ENCODE results near the gene CDH20. TPM values are rescaled to one million over a fixed set of nuclear protein-coding genes. Genes with fewer than 3 reads are reported as not detected.

Gene CDH20
- total and polyA plus RNA-seq, 2 donors: 0.09 to 0.21 TPM

DNA sequence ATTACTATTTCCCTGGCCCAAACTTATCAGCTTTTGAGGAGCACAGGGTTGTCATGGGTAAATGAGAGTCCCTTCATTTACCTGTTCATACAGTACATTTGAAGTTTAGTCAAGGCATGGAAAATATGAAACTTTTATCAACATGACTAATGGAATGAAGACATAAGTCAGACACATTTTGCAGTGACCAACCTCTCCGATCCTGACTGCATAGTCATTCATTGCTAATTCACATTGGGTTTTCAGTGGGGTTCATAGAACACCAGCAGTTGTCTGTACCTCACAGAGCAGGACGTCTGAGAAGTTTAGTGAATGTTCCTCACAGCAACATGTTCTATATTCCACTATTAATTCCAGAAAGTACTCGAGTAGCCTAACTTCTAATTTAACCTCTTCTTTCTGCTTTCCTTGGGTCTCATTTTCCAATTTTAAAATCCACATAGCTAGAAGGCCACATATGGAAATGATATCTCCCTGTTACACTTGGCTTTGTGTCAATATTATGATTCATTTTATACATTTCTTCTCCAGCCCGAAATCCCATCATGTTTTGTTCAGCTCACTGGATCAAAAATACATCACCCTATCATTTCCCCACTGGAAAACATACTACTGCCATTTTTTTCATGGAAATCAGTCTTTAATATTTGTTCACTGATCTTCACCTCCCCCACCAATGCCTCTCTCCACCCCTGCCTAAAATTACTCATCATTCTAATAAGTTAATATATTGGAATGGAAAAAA is 65.9 kb downstream of the CDH20 start:
- H3K27me3 ChIP-seq (ENCODE audit: control insufficient read depth in 2 of 2, insufficient read depth in 1 of 2, low read length in 1 of 2): no peaks in the 10 kb centered on the region
- no peaks in the 10 kb centered on the region for H3K36me3 ChIP-seq (ENCODE audit: control insufficient read depth in 2 of 2, insufficient read depth in 2 of 2, low read length in 1 of 2)
- H3K27ac ChIP-seq (ENCODE audit: low read depth in 1 of 2, low read length in 1 of 2): no peak overlapping the region
- 85% methylated on average over 4 of the region's 4 CpGs for WGBS
- no peaks in the 10 kb centered on the region for H3K4me1 ChIP-seq (ENCODE audit: control insufficient read depth in 2 of 2, insufficient read depth in 2 of 2, low read length in 2 of 2)
- no peaks in the 10 kb centered on the region for H3K9me3 ChIP-seq (ENCODE audit: control insufficient read depth in 2 of 2, insufficient read depth in 1 of 2, low read length in 1 of 2)
- no peak for DNase-seq (ENCODE audit: low read depth in 6 of 9, low spot score in 9 of 9)
- H3K4me3 ChIP-seq (ENCODE audit: low read length in 2 of 2): no peak overlapping the region

DNA sequence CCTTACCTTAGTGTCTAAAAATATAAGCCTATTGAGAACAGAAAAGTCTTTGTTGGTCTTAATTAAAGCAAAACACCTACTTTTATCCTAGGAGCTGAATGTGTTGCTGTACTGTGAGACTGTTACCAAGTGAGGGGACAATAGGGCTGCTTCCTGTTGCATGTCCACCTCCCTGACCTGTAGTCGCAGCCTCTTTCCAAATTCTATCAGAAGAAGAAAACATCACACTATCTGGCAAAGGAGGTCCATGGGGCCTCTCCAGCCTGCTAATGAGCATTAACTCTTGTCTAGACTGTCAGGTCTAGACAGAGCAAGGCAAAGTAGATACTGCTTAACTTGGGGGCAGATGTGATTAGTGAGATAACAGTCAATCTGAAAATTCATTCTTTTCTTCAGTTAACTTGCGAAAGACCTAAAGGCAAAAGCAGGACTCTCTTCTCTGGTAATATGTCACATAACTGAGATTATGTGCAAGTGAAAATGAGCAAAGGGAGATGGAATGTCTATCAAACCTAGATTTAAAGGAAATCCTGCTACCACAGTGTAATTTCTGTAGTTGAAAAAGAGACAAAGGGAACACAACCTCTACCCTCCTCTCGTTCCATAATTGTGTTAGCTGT is 66.9 kb downstream of the CDH20 start:
- H3K27ac ChIP-seq (ENCODE audit: low read depth in 1 of 2, low read length in 1 of 2): no peak overlapping the region
- H3K4me1 ChIP-seq (ENCODE audit: control insufficient read depth in 2 of 2, insufficient read depth in 2 of 2, low read length in 2 of 2): no peaks in the 10 kb centered on the region
- no peak for DNase-seq (ENCODE audit: low read depth in 6 of 9, low spot score in 9 of 9)
- no peaks in the 10 kb centered on the region for H3K36me3 ChIP-seq (ENCODE audit: control insufficient read depth in 2 of 2, insufficient read depth in 2 of 2, low read length in 1 of 2)
- 90% methylated on average over 3 of the region's 3 CpGs for WGBS
- no peaks in the 10 kb centered on the region for H3K9me3 ChIP-seq (ENCODE audit: control insufficient read depth in 2 of 2, insufficient read depth in 1 of 2, low read length in 1 of 2)
- H3K4me3 ChIP-seq (ENCODE audit: low read length in 2 of 2): no peak overlapping the region
- no peaks in the 10 kb centered on the region for H3K27me3 ChIP-seq (ENCODE audit: control insufficient read depth in 2 of 2, insufficient read depth in 1 of 2, low read length in 1 of 2)

GRCh38 chr18:61400716-61401115 is 67.5 kb downstream of the CDH20 start:
- Histone ChIP-seq H3K4me3 (ENCODE audit: low read length in 2 of 2) (no peak overlapping the region), H3K4me1 (ENCODE audit: control insufficient read depth in 2 of 2, insufficient read depth in 2 of 2, low read length in 2 of 2) (no peaks in the 10 kb centered on the region), H3K27ac (ENCODE audit: low read depth in 1 of 2, low read length in 1 of 2) (no peak overlapping the region), H3K36me3 (ENCODE audit: control insufficient read depth in 2 of 2, insufficient read depth in 2 of 2, low read length in 1 of 2) (no peaks in the 10 kb centered on the region), H3K27me3 (ENCODE audit: control insufficient read depth in 2 of 2, insufficient read depth in 1 of 2, low read length in 1 of 2) (no peaks in the 10 kb centered on the region), H3K9me3 (ENCODE audit: control insufficient read depth in 2 of 2, insufficient read depth in 1 of 2, low read length in 1 of 2) (no peaks in the 10 kb centered on the region)
- DNase-seq (ENCODE audit: low read depth in 6 of 9, low spot score in 9 of 9): no peak
- 44% methylated on average over 4 of the region's 4 CpGs for WGBS

- no peak for DNase-seq (ENCODE audit: low read depth in 6 of 9, low spot score in 9 of 9)
- 88% methylated on average over 1 of the region's 1 CpG for WGBS
- Histone ChIP-seq H3K4me1 (ENCODE audit: control insufficient read depth in 2 of 2, insufficient read depth in 2 of 2, low read length in 2 of 2) (no peaks in the 10 kb centered on the region), H3K27ac (ENCODE audit: low read depth in 1 of 2, low read length in 1 of 2) (no peak overlapping the region), H3K9me3 (ENCODE audit: control insufficient read depth in 2 of 2, insufficient read depth in 1 of 2, low read length in 1 of 2) (no peaks in the 10 kb centered on the region), H3K36me3 (ENCODE audit: control insufficient read depth in 2 of 2, insufficient read depth in 2 of 2, low read length in 1 of 2) (no peaks in the 10 kb centered on the region), H3K27me3 (ENCODE audit: control insufficient read depth in 2 of 2, insufficient read depth in 1 of 2, low read length in 1 of 2) (no peaks in the 10 kb centered on the region), H3K4me3 (ENCODE audit: low read length in 2 of 2) (no peak overlapping the region)
These were observed 69.5 kb downstream of the CDH20 start for GRCh38 chr18:61402726-61403125.

GRCh38 chr18:61413396-61413795 is 80.2 kb downstream of the CDH20 start:
- H3K27ac ChIP-seq (ENCODE audit: low read depth in 1 of 2, low read length in 1 of 2): no peak overlapping the region
- no peaks in the 10 kb centered on the region for H3K4me1 ChIP-seq (ENCODE audit: control insufficient read depth in 2 of 2, insufficient read depth in 2 of 2, low read length in 2 of 2)
- WGBS: 97% methylated on average over 1 of the region's 1 CpG
- DNase-seq (ENCODE audit: low read depth in 6 of 9, low spot score in 9 of 9): no peak
- H3K27me3 ChIP-seq (ENCODE audit: control insufficient read depth in 2 of 2, insufficient read depth in 1 of 2, low read length in 1 of 2): no peaks in the 10 kb centered on the region
- no peaks in the 10 kb centered on the region for H3K9me3 ChIP-seq (ENCODE audit: control insufficient read depth in 2 of 2, insufficient read depth in 1 of 2, low read length in 1 of 2)
- H3K36me3 ChIP-seq (ENCODE audit: control insufficient read depth in 2 of 2, insufficient read depth in 2 of 2, low read length in 1 of 2): no peaks in the 10 kb centered on the region
- no peak overlapping the region for H3K4me3 ChIP-seq (ENCODE audit: low read length in 2 of 2)

DNA sequence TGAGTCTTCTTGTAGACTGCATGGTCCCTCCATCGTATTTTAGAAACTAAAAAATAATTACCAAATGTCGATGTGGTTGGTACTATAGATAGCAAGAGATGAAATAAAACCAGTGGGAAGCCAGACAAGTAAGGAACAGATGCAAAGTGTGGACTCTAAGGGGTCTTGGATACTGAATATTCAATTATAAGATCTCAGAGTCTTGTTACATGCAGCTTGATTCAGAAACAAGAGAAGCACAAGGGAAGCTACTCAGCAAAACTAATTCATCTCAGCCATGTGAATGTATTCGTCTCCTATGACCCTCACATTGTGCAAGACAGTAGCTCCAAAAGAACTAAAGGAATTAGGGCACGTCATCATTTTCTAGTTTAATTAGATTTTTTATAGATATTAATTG is 80.9 kb downstream of the CDH20 start:
- DNase-seq (ENCODE audit: low read depth in 6 of 9, low spot score in 9 of 9): no peak
- H3K36me3 ChIP-seq (ENCODE audit: control insufficient read depth in 2 of 2, insufficient read depth in 2 of 2, low read length in 1 of 2): no peaks in the 10 kb centered on the region
- no peak overlapping the region for H3K4me3 ChIP-seq (ENCODE audit: low read length in 2 of 2)
- no peaks in the 10 kb centered on the region for H3K4me1 ChIP-seq (ENCODE audit: control insufficient read depth in 2 of 2, insufficient read depth in 2 of 2, low read length in 2 of 2)
- H3K27me3 ChIP-seq (ENCODE audit: control insufficient read depth in 2 of 2, insufficient read depth in 1 of 2, low read length in 1 of 2): no peaks in the 10 kb centered on the region
- 93% methylated on average over 4 of the region's 4 CpGs for WGBS
- no peaks in the 10 kb centered on the region for H3K9me3 ChIP-seq (ENCODE audit: control insufficient read depth in 2 of 2, insufficient read depth in 1 of 2, low read length in 1 of 2)
- H3K27ac ChIP-seq (ENCODE audit: low read depth in 1 of 2, low read length in 1 of 2): no peak overlapping the region

DNA sequence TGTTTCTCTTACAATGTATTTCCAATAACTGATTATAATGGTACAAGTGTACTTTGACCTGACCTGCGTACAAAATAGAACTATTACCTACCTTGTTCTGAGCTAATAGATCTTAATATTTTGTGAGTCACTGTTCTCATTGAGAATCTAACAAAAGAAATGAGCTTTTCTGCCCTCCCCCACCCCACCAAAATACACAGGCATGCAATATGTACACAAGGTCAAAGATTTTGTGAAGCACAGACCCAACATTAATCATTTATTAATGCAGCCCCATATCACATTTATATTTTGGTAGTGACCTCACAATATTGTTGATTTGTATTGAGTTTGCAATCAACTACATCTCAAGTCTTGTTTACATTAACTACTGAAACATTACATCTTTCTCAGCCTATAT is 86.5 kb downstream of the CDH20 start:
- no peak for DNase-seq (ENCODE audit: low read depth in 6 of 9, low spot score in 9 of 9)
- H3K27me3 ChIP-seq (ENCODE audit: control insufficient read depth in 2 of 2, insufficient read depth in 1 of 2, low read length in 1 of 2): no peaks in the 10 kb centered on the region
- no peak overlapping the region for H3K4me3 ChIP-seq (ENCODE audit: low read length in 2 of 2)
- no peak overlapping the region for H3K27ac ChIP-seq (ENCODE audit: low read depth in 1 of 2, low read length in 1 of 2)
- no peaks in the 10 kb centered on the region for H3K9me3 ChIP-seq (ENCODE audit: control insufficient read depth in 2 of 2, insufficient read depth in 1 of 2, low read length in 1 of 2)
- H3K36me3 ChIP-seq (ENCODE audit: control insufficient read depth in 2 of 2, insufficient read depth in 2 of 2, low read length in 1 of 2): no peaks in the 10 kb centered on the region
- WGBS: 99% methylated on average over 1 of the region's 1 CpG
- H3K4me1 ChIP-seq (ENCODE audit: control insufficient read depth in 2 of 2, insufficient read depth in 2 of 2, low read length in 2 of 2): no peaks in the 10 kb centered on the region

GRCh38 chr18:61420218-61420885 is 87.1 kb downstream of the CDH20 start:
- DNase-seq (ENCODE audit: low read depth in 6 of 9, low spot score in 9 of 9): no peak
- Histone ChIP-seq H3K27me3 (ENCODE audit: control insufficient read depth in 2 of 2, insufficient read depth in 1 of 2, low read length in 1 of 2) (no peaks in the 10 kb centered on the region), H3K4me1 (ENCODE audit: control insufficient read depth in 2 of 2, insufficient read depth in 2 of 2, low read length in 2 of 2) (no peaks in the 10 kb centered on the region), H3K36me3 (ENCODE audit: control insufficient read depth in 2 of 2, insufficient read depth in 2 of 2, low read length in 1 of 2) (no peaks in the 10 kb centered on the region), H3K9me3 (ENCODE audit: control insufficient read depth in 2 of 2, insufficient read depth in 1 of 2, low read length in 1 of 2) (no peaks in the 10 kb centered on the region), H3K27ac (ENCODE audit: low read depth in 1 of 2, low read length in 1 of 2) (no peak overlapping the region), H3K4me3 (ENCODE audit: low read length in 2 of 2) (no peak overlapping the region)
- 98% methylated on average over 7 of the region's 7 CpGs for WGBS

GRCh38 chr18:61426492-61427053 is 93.3 kb downstream of the CDH20 start:
- no peak overlapping the region for H3K27ac ChIP-seq (ENCODE audit: low read depth in 1 of 2, low read length in 1 of 2)
- no peaks in the 10 kb centered on the region for H3K36me3 ChIP-seq (ENCODE audit: control insufficient read depth in 2 of 2, insufficient read depth in 2 of 2, low read length in 1 of 2)
- 94% methylated on average over 6 of the region's 6 CpGs for WGBS
- no peaks in the 10 kb centered on the region for H3K27me3 ChIP-seq (ENCODE audit: control insufficient read depth in 2 of 2, insufficient read depth in 1 of 2, low read length in 1 of 2)
- no peaks in the 10 kb centered on the region for H3K4me1 ChIP-seq (ENCODE audit: control insufficient read depth in 2 of 2, insufficient read depth in 2 of 2, low read length in 2 of 2)
- DNase-seq (ENCODE audit: low read depth in 6 of 9, low spot score in 9 of 9): no peak
- H3K9me3 ChIP-seq (ENCODE audit: control insufficient read depth in 2 of 2, insufficient read depth in 1 of 2, low read length in 1 of 2): no peaks in the 10 kb centered on the region
- no peak overlapping the region for H3K4me3 ChIP-seq (ENCODE audit: low read length in 2 of 2)

Data from thymus (tissue), 11 donors.